Psoas muscle (tissue), 8 donors: ENCODE data around the gene PRPF31. TPM values are rescaled to one million over a fixed set of nuclear protein-coding genes. Genes with fewer than 3 reads are reported as not detected.
A peak's percentile ranks its signal among the peaks of the same experiment; 100 is the strongest.

Experiments used
- ATAC-seq, 4 donors: fragments of 200-7000 bp; cut with Tn5 transposase; one replicate each; pipeline ENCODE4 v1.9.1; 2020; ENCODE audit warnings: moderate library complexity in 3 of 4, mild to moderate bottlenecking in 2 of 4
- DNase-seq, 2 donors: peaks; one replicate each; pipeline ENCODE4 v3.0.0-alpha.2; 2020
- H3K27ac ChIP-seq: fragments of 200-600 bp; one replicate; pipeline ENCODE4 v1.8.0; 2022
- H3K27me3 ChIP-seq, 3 donors: fragments of 200-600 bp in 1 of 3; one replicate each; pipeline versions ENCODE4 v1.6.1 to v1.8.0; 2013 to 2022; ENCODE audit warnings: low read length in 2 of 3, mild to moderate bottlenecking in 2 of 3, moderate library complexity in 1 of 3; ENCODE audit not compliant: insufficient read depth in 3 of 3
- H3K36me3 ChIP-seq, 2 donors: fragments of 200-600 bp in 1 of 2; one replicate each; pipeline versions ENCODE4 v1.6.1 to v1.8.0; 2013 to 2022; ENCODE audit warnings: low read depth in 1 of 2, mild to moderate bottlenecking in 1 of 2, moderate library complexity in 1 of 2; ENCODE audit not compliant: insufficient read depth in 1 of 2
- H3K4me1 ChIP-seq: fragments of 200-600 bp; one replicate; pipeline ENCODE4 v1.8.0; 2022
- H3K4me3 ChIP-seq: fragments of 200-600 bp; one replicate; pipeline ENCODE4 v1.8.0; 2022; ENCODE audit warnings: mild to moderate bottlenecking
- H3K9me3 ChIP-seq: fragments of 200-600 bp; one replicate; pipeline ENCODE4 v1.8.0; 2022
- CTCF ChIP-seq: fragments of 200-600 bp; IDR thresholded peaks from one replicate; pipeline ENCODE4 v1.8.0; 2022; ENCODE audit warnings: antibody characterized with exemption
- WGBS, 3 donors: extraction: QIAGEN DNeasy Blood & Tissue Kit; methylation state at CpG; one replicate each; pipeline versions ENCODE4 v1.1.6 to v1.1.7; 2013; 5-methylcytosine and 5-hydroxymethylcytosine counted together
- intact Hi-C, 2 donors: fragments of 100-400 bp; cut with DNase I; formaldehyde crosslinking; loops; one replicate each; pipeline versions ENCODE4 v1.11.0 to v1.14.2; 2022
- polyA plus RNA-seq, 3 donors: library from polyadenylated mRNA; stranded (reverse); fragments of 200-250 nt; gene quantifications; one replicate each; pipeline ENCODE4 v1.2.3, GENCODE V29; 2013
- total RNA-seq, 4 donors: library from RNA; stranded (reverse); fragmentation: NEBNext Ultra II Directional in 2 of 4; extraction: Animal tissue kit (Norgen Biotek cat#: 25700) in 2 of 4; gene quantifications; one replicate each; pipeline versions ENCODE4 v1.2.1 to v1.2.4, GENCODE V29; 2021 to 2023
- donor health status: healthy with polysubstance abuse.
- donor health status: DM: no; HTN: no; CAD: no; lungs with moderate emphysema.
- donor health status: Bipolar disorder and iron deficiency.
- donor health status: healthy.
- donor health status: DM: yes; HTN: yes; CAD: no.
- donor health status: DM: no; HTN: no; CAD: no.
- donor health status: DM: no; HTN: no; CAD: no.
- donor health status: DM: yes; HTN: yes; CAD: no.

PRPF31 gene
- total and polyA plus RNA-seq, 7 donors: 32.3 to 54.3 (median 39.4) TPM

- Histone ChIP-seq H3K4me1 (peaks cover 27% of the 10 kb centered on the region), H3K4me3 (no peak overlapping the region), H3K27me3 (no peaks in the 10 kb centered on the region), H3K27ac (no peak overlapping the region), H3K9me3 (no peaks in the 10 kb centered on the region), H3K36me3 (peaks cover 10 to 64% of the 10 kb centered on the region in 2 donors)
- intact Hi-C loops: no loop called here
- 91 to 96% (median 96%) methylated on average over 3 of the region's 3 CpGs for WGBS, 3 donors
- no peak for ATAC-seq
- no peak for DNase-seq
- TF ChIP-seq CTCF: no peak
These were observed 41.4 kb downstream of the PRPF31 start for GRCh38 chr19:54156953-54157352.

- no peaks in the 10 kb centered on the region for H3K9me3 ChIP-seq
- peak overlapping the region; percentile 98 for H3K27ac ChIP-seq
- intact Hi-C loops: no loop called here
- H3K27me3 ChIP-seq: no peaks in the 10 kb centered on the region
- whole genome bisulfite sequencing, 3 donors: 9% methylated on average over 19 of the region's 19 CpGs
- ATAC-seq (no peak), DNase-seq (no peak)
- peaks cover 27% of the 10 kb centered on the region for H3K4me1 ChIP-seq
- TF ChIP-seq CTCF: no peak
- H3K36me3 ChIP-seq: peaks cover 6 to 45% of the 10 kb centered on the region in 2 donors
- H3K4me3 ChIP-seq: peak overlapping the region; percentile 89
These were observed 43.3 kb downstream of the PRPF31 start for GRCh38 chr19:54158812-54159351.

GRCh38 chr19:54159352-54160181 is 44.0 kb downstream of the PRPF31 start, which contains the start of gene LENG1:
TSS of gene LENG1 (minus strand) at chr19:54159721. CDS start at chr19:54159695, 26 bp downstream.
- intact Hi-C loops: loop anchor here in 1 of 2 donors (10.0 kb wide), 1 partner anchor 235 kb away; no protein-coding TSS in a partner anchor
- Histone ChIP-seq H3K36me3 (peaks cover 6 to 38% of the 10 kb centered on the region in 2 donors), H3K4me3 (peak within 1 kb of the TSS; percentile 89), H3K27ac (peak within 1 kb of the TSS; percentile 98), H3K9me3 (no peaks in the 10 kb centered on the region), H3K27me3 (peaks cover 0 to 3% (median 0%) of the 10 kb centered on the region in 3 donors), H3K4me1 (peaks cover 27% of the 10 kb centered on the region)
- 0 to 1% (median 0%) methylated on average over 71 to 72 of the region's 72 CpGs for WGBS, 3 donors
- peak; percentile 29 for TF ChIP-seq CTCF
- ATAC-seq (peak; percentile 93 to 96 (median 94)), DNase-seq (peak; percentile 99)

GRCh38 chr19:54160182-54160811 is 44.7 kb downstream of the PRPF31 start:
- Histone ChIP-seq H3K4me3 (peak overlapping the region; percentile 89), H3K4me1 (peaks cover 27% of the 10 kb centered on the region), H3K36me3 (peaks cover 6 to 31% of the 10 kb centered on the region in 2 donors), H3K27ac (peak overlapping the region; percentile 82), H3K9me3 (no peaks in the 10 kb centered on the region), H3K27me3 (peaks cover 0 to 6% (median 0%) of the 10 kb centered on the region in 3 donors)
- ATAC-seq: no peak
- no peak for DNase-seq
- 2 to 3% (median 2%) methylated on average over 28 of the region's 28 CpGs for WGBS, 3 donors
- intact Hi-C loops: loop anchor here in 1 of 2 donors (10.0 kb wide), 1 partner anchor 235 kb away; no protein-coding TSS in a partner anchor
- TF ChIP-seq CTCF: no peak
